HepG2 (cell line): ENCODE data around the gene GAS2L2. TPM values are rescaled to one million over a fixed set of nuclear protein-coding genes. Genes with fewer than 3 reads are reported as not detected.

Source experiments
- ATAC-seq: fragments of 200-7000 bp; cut with Tn5 transposase; 3 replicates; pipeline ENCODE4 v1.9.1; 2020; ENCODE audit warnings: mild to moderate bottlenecking, moderate library complexity
- BruUV-seq: library from RNA; stranded (reverse); fragments of 400-500 nt; replicated peaks from 2 replicates; lab custom pipeline; 2021; lab: Mats Ljungman, UMichigan
- CTCF ChIA-PET: fragments of 300-600 bp; formaldehyde crosslinking; extraction: SDS; loops from one replicate; lab custom pipeline; 2021; ENCODE audit warnings: low total read pairs, inconsistent platforms, low intra/inter-chr PET ratio; lab: Yijun Ruan, JAX
- POLR2A ChIA-PET: fragments of 350-600 bp; sonication (Branson Sonifier 250); formaldehyde crosslinking; loops from one replicate; lab custom pipeline; 2020; ENCODE audit warnings: antibody characterized with exemption, inconsistent platforms; lab: Yijun Ruan, JAX
- DNase-seq: peaks from one replicate; pipeline ENCODE4 v3.0.0-alpha.2; 2015; ENCODE audit warnings: low spot score
- FAIRE-seq: peaks from 3 replicates; lab custom pipeline; 2011; peaks lifted over from hg19 to GRCh38; lab: Jason Lieb, UNC
- H2AFZ ChIP-seq: one replicate; pipeline ENCODE4 v1.6.1; 2011; ENCODE audit warnings: low read length, inconsistent platforms
- H3K27ac ChIP-seq: fragments of 300-600 bp; 3 replicates; pipeline ENCODE4 v1.8.0; 2011; ENCODE audit warnings: mixed run types, mild to moderate bottlenecking, mixed read lengths, low read length, inconsistent platforms; ENCODE audit not compliant: insufficient read depth; ENCODE audit errors: extremely low read length
- H3K27me3 ChIP-seq, 2 experiments: fragments of 200-600 bp in 1 of 2; 2 replicates in 1 of 2; 3 replicates in 1 of 2; pipeline versions ENCODE4 v1.6.0 to v1.8.0; 2011; ENCODE audit warnings: low read length in 2 of 2, mild to moderate bottlenecking in 2 of 2, moderate library complexity in 2 of 2, inconsistent platforms in 1 of 2; ENCODE audit not compliant: insufficient read depth in 2 of 2, control insufficient read depth in 1 of 2
- H3K36me3 ChIP-seq, 2 experiments: fragments of 200-600 bp in 1 of 2; replicated peaks in 1 of 2; 2 replicates in 1 of 2; 3 replicates in 1 of 2; pipeline versions ENCODE4 v1.5.1 to v1.8.0; 2011; ENCODE audit warnings: low read length in 2 of 2, inconsistent platforms in 1 of 2; ENCODE audit not compliant: insufficient read depth in 2 of 2, control insufficient read depth in 1 of 2
- H3K4me1 ChIP-seq: 2 replicates; pipeline ENCODE4 v1.5.1; 2012; ENCODE audit warnings: low read length, inconsistent platforms; ENCODE audit not compliant: insufficient read depth
- H3K4me2 ChIP-seq: 2 replicates; pipeline ENCODE4 v1.6.0; 2011; ENCODE audit warnings: low read depth, low read length, inconsistent platforms
- H3K4me3 ChIP-seq, 3 experiments: fragments of 200-600 bp in 1 of 3; sonication (generic), shearing (Covaris generic) in 1 of 3; replicated peaks in 1 of 3; 2 replicates each; pipeline ENCODE4 v1.5.1; 2011 to 2016; ENCODE audit warnings: low read length in 3 of 3, inconsistent platforms in 2 of 3, low read depth in 2 of 3, mild to moderate bottlenecking in 2 of 3, control low read depth in 1 of 3, mixed read lengths in 1 of 3; ENCODE audit not compliant: insufficient read depth in 1 of 3
- H3K79me2 ChIP-seq: one replicate; pipeline ENCODE4 v1.6.1; 2011; ENCODE audit warnings: low read length, inconsistent platforms; ENCODE audit not compliant: insufficient read depth
- H3K9ac ChIP-seq: 2 replicates; pipeline ENCODE4 v1.6.0; 2011; ENCODE audit warnings: mild to moderate bottlenecking, low read depth, low read length, inconsistent platforms; ENCODE audit not compliant: insufficient read depth
- H3K9me3 ChIP-seq: 2 replicates; pipeline ENCODE4 v1.5.1; 2012; ENCODE audit warnings: mild to moderate bottlenecking, low read length
- H4K20me1 ChIP-seq: 2 replicates; pipeline ENCODE4 v1.6.0; 2011; ENCODE audit warnings: inconsistent platforms, mild to moderate bottlenecking, low read length, moderate library complexity; ENCODE audit not compliant: insufficient read depth
- CAMTA2 ChIP-seq: sonication (generic); formaldehyde crosslinking; IDR thresholded peaks from 2 replicates; pipeline ENCODE4 v1.4.0; 2020; ENCODE audit warnings: mild to moderate bottlenecking, missing genetic modification reagents, borderline replicate concordance
- DRAP1 ChIP-seq: IDR thresholded peaks from 2 replicates; pipeline ENCODE4 v1.6.1; 2016; ENCODE audit warnings: missing genetic modification reagents, missing compliant biosample characterization
- HNRNPK ChIP-seq: fragments of 200-400 bp; formaldehyde crosslinking; IDR thresholded peaks from 2 replicates; pipeline ENCODE4 v1.6.1; 2018; ENCODE audit warnings: low read length, low read depth, moderate library complexity, mild to moderate bottlenecking; ENCODE audit not compliant: poor library complexity, severe bottlenecking
- MEIS1 ChIP-seq: sonication (generic); formaldehyde crosslinking; IDR thresholded peaks from 2 replicates; pipeline ENCODE4 v1.9.0; 2021; ENCODE audit warnings: mild to moderate bottlenecking, missing genetic modification reagents, moderate library complexity, borderline replicate concordance
- NBN ChIP-seq: fragments of 450-650 bp; conservative IDR thresholded peaks from 2 replicates; pipeline ENCODE4 v1.6.1; 2017
- PAX8 ChIP-seq: sonication (generic); formaldehyde crosslinking; IDR thresholded peaks from 2 replicates; pipeline ENCODE4 v1.8.0; 2022; ENCODE audit warnings: mild to moderate bottlenecking, missing genetic modification reagents, borderline replicate concordance
- SIN3A ChIP-seq: IDR thresholded peaks from 2 replicates; pipeline ENCODE4 v1.6.1; 2011; ENCODE audit warnings: low read depth, mild to moderate bottlenecking, control low read depth, low read length, borderline replicate concordance
- TCF12 ChIP-seq, 2 experiments: fragments of 450-650 bp in 1 of 2; sonication (generic) in 1 of 2; formaldehyde crosslinking in 1 of 2; IDR thresholded peaks; 2 replicates each; pipeline versions ENCODE4 v1.6.1 to v1.8.0; 2017 to 2022; ENCODE audit warnings: antibody characterized with exemption in 1 of 2, mild to moderate bottlenecking in 1 of 2, missing genetic modification reagents in 1 of 2, moderate library complexity in 1 of 2
- ZBTB7B ChIP-seq: sonication (generic); formaldehyde crosslinking; IDR thresholded peaks from 2 replicates; pipeline ENCODE4 v1.4.0; 2020; ENCODE audit warnings: missing genetic modification reagents
- ZNF552 ChIP-seq: sonication (generic); formaldehyde crosslinking; IDR thresholded peaks from 2 replicates; pipeline ENCODE4 v1.9.0; 2022; ENCODE audit warnings: missing genetic modification reagents, mild to moderate bottlenecking, borderline replicate concordance
- WGBS: methylation state at CpG from one replicate; pipeline ENCODE4 v1.1.6; 2017; ENCODE audit warnings: low lambda C conversion rate; 5-methylcytosine and 5-hydroxymethylcytosine counted together
- in situ Hi-C: cut with HindIII; loops from 2 replicates; pipeline ENCODE4 v1.10.0; 2017; ENCODE audit warnings: low pct_unique_long_range_greater_than_20kb; ENCODE audit not compliant: extremely low pct_ligation_motif_present
- intact Hi-C: fragments of 100-400 bp; cut with micrococcal nuclease; formaldehyde crosslinking; loops from one replicate; pipeline ENCODE4 v1.10.0; 2022; ENCODE audit not compliant: unreplicated experiment
- polyA plus RNA-seq, 8 experiments: library from polyadenylated mRNA; depleted of rRNA in 3 of 8; stranded (reverse) in 7 of 8; unstranded in 1 of 8; fragments of >200 nt; fragmentation: Illumina TruSeq in 4 of 8; extraction: Trizol in 4 of 8; gene quantifications; 2 replicates each; pipeline versions ENCODE4 v1.2.1 to v1.2.3, GENCODE V29; 2011 to 2016; ENCODE audit warnings: low read depth in 4 of 8, missing spikeins in 1 of 8, mixed read lengths in 1 of 8; ENCODE audit not compliant: insufficient read depth in 1 of 8
- total RNA-seq, 5 experiments: library from RNA; depleted of rRNA; stranded (reverse); fragments of >200 nt; fragmentation: Illumina TruSeq; extraction: Trizol; gene quantifications; 2 replicates each; pipeline ENCODE4 v1.2.3, GENCODE V29; 2016; ENCODE audit warnings: low read depth in 1 of 5
- TF ChIP-seq, protein P1 (sequence below): sonication (generic); formaldehyde crosslinking; conservative IDR thresholded peaks from 2 replicates; pipeline ENCODE4 v1.4.0; 2020; ENCODE audit warnings: missing genetic modification reagents

The GAS2L2 gene
- total and polyA plus RNA-seq, 2 of the 13 experiments (the other 11 are each of a cell fraction or from before 2014, with no cell fraction given) = not detected

DNA sequence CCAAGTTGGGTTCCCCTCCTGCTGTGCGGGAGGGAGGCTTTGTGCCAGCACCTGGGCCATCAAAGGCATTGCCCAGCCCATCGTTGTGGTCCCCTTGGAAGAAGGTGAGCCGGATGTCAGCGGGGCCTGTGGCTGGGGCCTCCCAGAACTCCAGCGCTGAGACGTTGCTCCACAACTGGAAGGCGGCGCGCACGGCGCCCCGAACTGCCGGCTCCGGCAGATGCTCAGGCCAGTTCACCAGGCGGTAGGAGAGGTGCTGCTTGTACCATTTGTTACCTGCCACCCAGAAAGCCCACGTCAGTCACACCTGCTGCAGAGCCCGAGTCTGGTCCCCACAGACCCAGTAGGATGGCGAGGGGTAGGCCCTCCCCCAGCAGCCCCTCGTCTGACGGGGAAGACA is 20.1 kb upstream of the GAS2L2 start:
- Histone ChIP-seq H3K9ac (no peak overlapping the region), H3K79me2 (no peaks in the 10 kb centered on the region), H3K4me3 (no peak overlapping the region), H3K27ac (no peak overlapping the region), H3K4me2 (no peak overlapping the region), H3K27me3 (peaks cover 1 to 49% of the 10 kb centered on the region in 2 experiments; a peak in 3 of 5 replicates), H3K4me1 (no peaks in the 10 kb centered on the region), H3K9me3 (no peaks in the 10 kb centered on the region), H4K20me1 (no peaks in the 10 kb centered on the region), H3K36me3 (no peaks in the 10 kb centered on the region), H2AFZ (no peak overlapping the region)
- in situ Hi-C loops = no loop called here
- 23% methylated on average over 8 of the region's 20 CpGs for WGBS
- intact Hi-C loops = no loop called here
- POLR2A ChIA-PET = no interaction called here
- FAIRE-seq = no peak
- TF ChIP-seq, protein P1, sequence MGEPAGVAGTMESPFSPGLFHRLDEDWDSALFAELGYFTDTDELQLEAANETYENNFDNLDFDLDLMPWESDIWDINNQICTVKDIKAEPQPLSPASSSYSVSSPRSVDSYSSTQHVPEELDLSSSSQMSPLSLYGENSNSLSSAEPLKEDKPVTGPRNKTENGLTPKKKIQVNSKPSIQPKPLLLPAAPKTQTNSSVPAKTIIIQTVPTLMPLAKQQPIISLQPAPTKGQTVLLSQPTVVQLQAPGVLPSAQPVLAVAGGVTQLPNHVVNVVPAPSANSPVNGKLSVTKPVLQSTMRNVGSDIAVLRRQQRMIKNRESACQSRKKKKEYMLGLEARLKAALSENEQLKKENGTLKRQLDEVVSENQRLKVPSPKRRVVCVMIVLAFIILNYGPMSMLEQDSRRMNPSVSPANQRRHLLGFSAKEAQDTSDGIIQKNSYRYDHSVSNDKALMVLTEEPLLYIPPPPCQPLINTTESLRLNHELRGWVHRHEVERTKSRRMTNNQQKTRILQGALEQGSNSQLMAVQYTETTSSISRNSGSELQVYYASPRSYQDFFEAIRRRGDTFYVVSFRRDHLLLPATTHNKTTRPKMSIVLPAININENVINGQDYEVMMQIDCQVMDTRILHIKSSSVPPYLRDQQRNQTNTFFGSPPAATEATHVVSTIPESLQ (CRISPR knock-in tag) = no peak
- TF ChIP-seq DRAP1 (CRISPR knock-in tag) (no peak), CAMTA2 (CRISPR knock-in tag) (no peak), ZBTB7B (no peak), SIN3A (no peak), NBN (no peak), HNRNPK (no peak), MEIS1 (no peak), ZNF552 (CRISPR knock-in tag) (no peak), TCF12 (IDR thresholded peaks at IDR 0.05) (no peak), TCF12 (CRISPR knock-in tag; IDR thresholded peaks at IDR 0.05) (no peak), PAX8 (CRISPR knock-in tag) (no peak)
- no peak for DNase-seq
- no peak for ATAC-seq
- no TSS peak for BruUV-seq
- CTCF ChIA-PET = no interaction called here
